ENCODE measurements around the gene SRL.

GRCh38 chr16:4200781-4201137 lies 41.1 kb downstream of the SRL start:
- TF ChIP-seq EZH2 (IDR thresholded peaks at IDR 0.05) (no peak), POLR2AphosphoS5 (IDR thresholded peaks at IDR 0.05; ENCODE audit: borderline replicate concordance, low read depth, low read length) (no peak), FOXP2 (optimal IDR thresholded peaks at IDR 0.05; ENCODE audit: control extremely low read depth, extremely low read length, insufficient read depth) (no peak)
